HG03280 (cell line): Measurements from ENCODE around the gene C1QL2.

Experiments
- ATAC-seq: cut with Tn5 transposase; IDR thresholded peaks from one replicate; pipeline ENCODE4 v1.9.1; 2021; ENCODE audit warnings: mild to moderate bottlenecking, moderate library complexity; ENCODE audit not compliant: unreplicated experiment

Gene C1QL2

GRCh38 chr2:119109866-119110265 lies 48.7 kb downstream of the C1QL2 start:
- no peak for ATAC-seq

GRCh38 chr2:119108186-119108585 lies 50.4 kb downstream of the C1QL2 start:
- no peak for ATAC-seq

GRCh38 chr2:119106301-119106897 lies 52.2 kb downstream of the C1QL2 start:
- no peak for ATAC-seq
